AG09309 (cell line): ENCODE results near the gene SUV39H1.

Experiments
- DNase-seq: peaks from one replicate; pipeline ENCODE4 v3.0.0-alpha.2; 2010; ENCODE audit warnings: low read depth
- H3K4me3 ChIP-seq: 2 replicates; pipeline ENCODE4 v1.5.1; 2011; ENCODE audit warnings: mild to moderate bottlenecking, low read depth, low read length, moderate library complexity; ENCODE audit not compliant: control insufficient read depth
- CTCF ChIP-seq: IDR thresholded peaks from 2 replicates; pipeline ENCODE4 v1.5.1; 2011; ENCODE audit warnings: mild to moderate bottlenecking, low read depth, low read length, inconsistent platforms; ENCODE audit not compliant: insufficient read depth, control insufficient read depth; ENCODE audit errors: missing control alignments

The SUV39H1 gene

GRCh38 chrX:48736303-48736702 lies 39.8 kb downstream of the SUV39H1 start:
- peak overlapping the region; percentile 16; the same call in 1 of the 2 replicates for H3K4me3 ChIP-seq
- no peak for TF ChIP-seq CTCF
- DNase-seq: no peak

- DNase-seq: no peak
- no peak for TF ChIP-seq CTCF
- H3K4me3 ChIP-seq: peak overlapping the region; percentile 16
Observed at GRCh38 chrX:48736878-48737212, 40.3 kb downstream of the SUV39H1 start.

- TF ChIP-seq CTCF: no peak
- peak; percentile 92 for DNase-seq
- H3K4me3 ChIP-seq: peak overlapping the region; percentile 68
Observed at GRCh38 chrX:48737213-48737938, 40.8 kb downstream of the SUV39H1 start.

GRCh38 chrX:48737940-48738339 lies 41.4 kb downstream of the SUV39H1 start:
- TF ChIP-seq CTCF: no peak
- peak overlapping the region; percentile 68 for H3K4me3 ChIP-seq
- DNase-seq: no peak

- DNase-seq: no peak
- TF ChIP-seq CTCF: no peak
- H3K4me3 ChIP-seq: no peak overlapping the region
Observed at GRCh38 chrX:48741834-48742233, 45.3 kb downstream of the SUV39H1 start.

- H3K4me3 ChIP-seq: no peak overlapping the region
- DNase-seq: no peak
- no peak for TF ChIP-seq CTCF
Observed at GRCh38 chrX:48745222-48745621, 48.7 kb downstream of the SUV39H1 start.

GRCh38 chrX:48747415-48748016 lies 51.0 kb downstream of the SUV39H1 start:
- no peak for TF ChIP-seq CTCF
- H3K4me3 ChIP-seq: no peak overlapping the region
- DNase-seq: no peak
